Liver (tissue), 3 donors: ENCODE results near the gene FADS6.

ENCODE experiments used
- CTCF ChIP-seq: fragments of 150-350 bp; IDR thresholded peaks from 2 replicates; pipeline ENCODE4 v1.5.1; 2017; ENCODE audit warnings: improper control_type of control experiment, low read depth, low read length; ENCODE audit not compliant: missing input control
- EGR1 ChIP-seq, 2 donors: IDR thresholded peaks; 2 replicates each; pipeline ENCODE4 v1.6.1; 2016 to 2018; ENCODE audit warnings: antibody characterized with exemption in 2 of 2, low read depth in 2 of 2
- FOXA1 ChIP-seq: IDR thresholded peaks from 2 replicates; pipeline ENCODE4 v1.6.1; 2016; ENCODE audit warnings: antibody characterized with exemption
- GABPA ChIP-seq, 2 donors: IDR thresholded peaks in 1 of 2; conservative IDR thresholded peaks in 1 of 2; 2 replicates each; pipeline ENCODE4 v1.6.1; 2016; ENCODE audit warnings: antibody characterized with exemption in 2 of 2, mild to moderate bottlenecking in 1 of 2, moderate library complexity in 1 of 2
- JUND ChIP-seq, 2 donors: IDR thresholded peaks; 2 replicates each; pipeline ENCODE4 v1.6.1; 2016; ENCODE audit warnings: antibody characterized with exemption in 2 of 2
- NR2F2 ChIP-seq: IDR thresholded peaks from 2 replicates; pipeline ENCODE4 v1.6.1; 2016; ENCODE audit warnings: antibody characterized with exemption
- RAD21 ChIP-seq, 2 donors: IDR thresholded peaks; 2 replicates each; pipeline ENCODE4 v1.6.1; 2016; ENCODE audit warnings: antibody characterized with exemption in 2 of 2, mild to moderate bottlenecking in 2 of 2
- REST ChIP-seq: IDR thresholded peaks from 2 replicates; pipeline ENCODE4 v1.6.1; 2016; ENCODE audit warnings: antibody characterized with exemption, mild to moderate bottlenecking
- SP1 ChIP-seq: IDR thresholded peaks from 2 replicates; pipeline ENCODE4 v1.6.1; 2018; ENCODE audit warnings: antibody characterized with exemption, mild to moderate bottlenecking
- TAF1 ChIP-seq: conservative IDR thresholded peaks from 2 replicates; pipeline ENCODE4 v1.6.1; 2016; ENCODE audit warnings: antibody characterized with exemption, mild to moderate bottlenecking
- TF ChIP-seq, protein P1 (sequence below): IDR thresholded peaks from 2 replicates; pipeline ENCODE4 v1.6.1; 2016; ENCODE audit warnings: antibody characterized with exemption
- TF ChIP-seq, protein P2 (sequence below): IDR thresholded peaks from 2 replicates; pipeline ENCODE4 v1.6.1; 2016; ENCODE audit warnings: antibody characterized with exemption
- donor health status: healthy.
- donor health status: healthy.

DNA sequence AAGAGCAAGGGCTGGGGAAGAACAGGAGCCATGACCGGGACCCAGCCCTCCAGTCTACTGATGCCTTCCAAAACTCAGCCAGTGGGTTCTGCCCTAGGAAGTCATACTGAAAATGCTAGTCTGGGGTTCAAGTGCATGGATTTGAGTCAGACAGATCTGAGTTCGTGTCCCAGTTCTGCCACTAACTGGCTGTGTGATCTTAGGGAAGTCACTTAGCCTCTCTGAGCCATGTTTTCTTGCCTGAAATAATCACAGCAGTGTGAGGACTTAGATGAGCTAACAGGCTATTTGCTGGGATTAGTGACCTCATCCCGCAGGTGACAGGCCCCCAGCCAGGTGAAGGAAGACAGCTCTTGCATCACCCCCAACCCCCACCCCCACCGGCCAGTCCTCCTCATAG lies 38.1 kb downstream of the FADS6 start:
- TF ChIP-seq TAF1 (no peak), CTCF (no peak), GABPA (IDR thresholded peaks at IDR 0.05 in 1 of 2, conservative IDR thresholded peaks at IDR 0.05 in 1 of 2) (no peak), REST (no peak), EGR1 (IDR thresholded peaks at IDR 0.05; ENCODE audit: low read depth in 2 of 2) (no peak), JUND (IDR thresholded peaks at IDR 0.05) (no peak), FOXA1 (no peak), SP1 (no peak), RAD21 (IDR thresholded peaks at IDR 0.05) (no peak), NR2F2 (no peak)
- TF ChIP-seq, protein P1, sequence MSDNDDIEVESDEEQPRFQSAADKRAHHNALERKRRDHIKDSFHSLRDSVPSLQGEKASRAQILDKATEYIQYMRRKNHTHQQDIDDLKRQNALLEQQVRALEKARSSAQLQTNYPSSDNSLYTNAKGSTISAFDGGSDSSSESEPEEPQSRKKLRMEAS: no peak
- TF ChIP-seq, protein P2, sequence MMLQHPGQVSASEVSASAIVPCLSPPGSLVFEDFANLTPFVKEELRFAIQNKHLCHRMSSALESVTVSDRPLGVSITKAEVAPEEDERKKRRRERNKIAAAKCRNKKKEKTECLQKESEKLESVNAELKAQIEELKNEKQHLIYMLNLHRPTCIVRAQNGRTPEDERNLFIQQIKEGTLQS: no peak
